Activated effector memory CD4-positive, alpha-beta T cell treated with anti-CD3 and anti-CD28 coated beads, Interleukin-2, amount 50 U/mL, for 16 hours (primary cell): Measurements from ENCODE around the gene SRGAP3.

ENCODE experiments used
- DNase-seq: peaks from one replicate; pipeline ENCODE4 v3.0.0-alpha.2; 2020

The SRGAP3 gene

GRCh38 chr3:8982509-8982908 lies 266.9 kb downstream of the SRGAP3 start:
- DNase-seq: no peak

GRCh38 chr3:8981700-8982099 lies 267.7 kb downstream of the SRGAP3 start:
- DNase-seq: no peak

GRCh38 chr3:8981296-8981695 lies 268.1 kb downstream of the SRGAP3 start:
- DNase-seq: no peak

- no peak for DNase-seq
These were observed 268.6 kb downstream of the SRGAP3 start for GRCh38 chr3:8980756-8981257.

- DNase-seq: no peak
These were observed 270.2 kb downstream of the SRGAP3 start for GRCh38 chr3:8979262-8979661.

GRCh38 chr3:8978551-8978950 lies 270.9 kb downstream of the SRGAP3 start:
- no peak for DNase-seq

- no peak for DNase-seq
These were observed 272.8 kb downstream of the SRGAP3 start for GRCh38 chr3:8976540-8977182.

GRCh38 chr3:8975081-8976020 lies 274.1 kb downstream of the SRGAP3 start:
- DNase-seq: no peak

- DNase-seq: no peak
These were observed 275.0 kb downstream of the SRGAP3 start for GRCh38 chr3:8974458-8974857.

- DNase-seq: no peak
These were observed 276.8 kb downstream of the SRGAP3 start for GRCh38 chr3:8972639-8973038.

GRCh38 chr3:8970971-8971589 lies 278.4 kb downstream of the SRGAP3 start:
- DNase-seq: peak; percentile 88

- no peak for DNase-seq
These were observed 280.2 kb downstream of the SRGAP3 start for GRCh38 chr3:8969241-8969640.

- no peak for DNase-seq
These were observed 281.0 kb downstream of the SRGAP3 start for GRCh38 chr3:8968375-8968882.

- DNase-seq: no peak
These were observed 281.9 kb downstream of the SRGAP3 start for GRCh38 chr3:8967553-8967952.

- DNase-seq: no peak
These were observed 282.6 kb downstream of the SRGAP3 start for GRCh38 chr3:8966820-8967348.

GRCh38 chr3:8966150-8966819 lies 283.2 kb downstream of the SRGAP3 start:
- DNase-seq: no peak

GRCh38 chr3:8964436-8965370 lies 284.7 kb downstream of the SRGAP3 start:
- DNase-seq: no peak

- DNase-seq: peak; percentile 97
These were observed 286.2 kb downstream of the SRGAP3 start, which contains the start of gene RAD18 for GRCh38 chr3:8963137-8963853. Gene RAD18, minus strand, starts transcription at chr3:8963472. Its CDS starts 87 bp downstream, at chr3:8963385.

- DNase-seq: no peak
These were observed 287.1 kb downstream of the SRGAP3 start for GRCh38 chr3:8962226-8962861.

GRCh38 chr3:8959668-8960067 lies 289.8 kb downstream of the SRGAP3 start:
- DNase-seq: no peak
